Activated CD4-positive, alpha-beta T cell treated with anti-CD3 and anti-CD28 coated beads, Interleukin-2, Interleukin-6, amounts not matched to agents 100 ng/mL and 50 ng/mL, durations not matched to agents 16 hours and 8 hours (primary cell): ENCODE results near the gene DLEU7.

Experiments used
- DNase-seq: peaks from one replicate; pipeline ENCODE4 v3.0.0-alpha.2; 2020

The DLEU7 gene

DNA sequence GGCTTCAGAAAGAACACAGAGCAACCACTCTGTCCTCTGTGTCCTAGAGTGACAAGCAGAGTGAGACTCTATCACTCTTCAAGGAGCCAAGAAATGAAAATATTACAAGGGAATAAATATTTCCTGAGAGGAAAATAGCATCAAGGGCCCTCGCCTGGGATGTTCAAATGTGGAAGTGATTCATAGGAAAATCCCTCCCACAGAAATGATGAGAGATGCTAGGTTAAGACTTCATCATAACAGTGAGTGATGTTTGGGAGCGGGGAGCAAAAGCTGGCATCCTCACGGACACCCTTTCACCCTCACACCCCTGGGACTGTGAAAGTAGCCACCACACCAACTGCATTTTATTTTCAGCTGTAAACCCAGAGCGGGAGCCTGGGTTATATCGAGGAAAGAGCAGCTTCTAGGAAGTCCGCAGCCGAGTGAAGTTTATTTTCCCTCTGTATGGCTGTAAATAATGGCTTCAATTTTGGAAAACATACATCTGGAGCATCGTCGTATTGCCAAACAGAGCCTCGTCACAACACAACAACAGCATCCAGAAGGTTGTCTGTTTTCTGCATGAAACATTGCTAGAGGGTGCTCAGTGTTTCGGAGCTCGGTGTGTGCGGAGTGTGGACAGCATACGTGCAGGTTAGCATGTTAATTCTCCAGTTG lies 54.8 kb downstream of the DLEU7 start:
- no peak for DNase-seq

DNA sequence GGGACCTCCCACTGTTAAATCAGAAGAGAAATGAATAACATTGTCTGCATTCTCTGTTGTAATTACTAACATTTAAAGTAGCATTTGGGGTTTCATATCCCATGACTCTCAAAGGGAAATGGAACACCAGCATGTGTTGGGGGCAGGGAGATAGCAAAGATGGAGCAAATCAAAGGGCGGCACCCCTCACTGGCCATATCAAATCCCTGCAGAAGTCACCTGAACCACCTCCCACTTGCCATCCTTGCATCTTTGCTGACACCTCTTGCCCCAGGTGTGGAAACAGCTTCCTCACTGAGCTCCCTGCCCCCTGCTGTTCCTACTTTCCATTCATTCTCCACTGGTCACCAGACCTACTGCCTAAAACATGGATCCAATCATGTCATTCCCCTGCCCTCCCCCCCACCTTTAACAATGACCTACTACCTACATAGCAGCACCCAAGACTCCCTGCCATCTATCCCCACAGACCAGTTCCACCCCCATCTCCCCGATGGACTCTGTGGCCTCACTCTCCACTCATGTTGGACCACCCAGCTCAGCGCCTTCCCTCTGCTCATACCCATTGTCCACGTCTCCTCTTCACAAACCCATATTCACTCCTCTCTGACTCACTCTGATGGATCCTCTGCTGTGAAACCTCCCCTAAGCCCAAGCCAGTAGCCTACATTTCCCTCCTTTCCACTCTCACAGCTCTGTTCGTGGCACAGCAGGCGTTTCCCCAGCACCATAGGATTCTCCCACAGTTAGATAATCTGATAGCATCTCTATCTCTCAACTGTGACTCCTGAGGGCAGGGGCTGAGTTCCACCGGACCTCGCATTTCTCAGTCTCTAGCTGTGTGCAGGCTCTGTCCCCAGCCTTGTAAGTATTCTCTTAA lies 55.9 kb downstream of the DLEU7 start:
- no peak for DNase-seq

DNA sequence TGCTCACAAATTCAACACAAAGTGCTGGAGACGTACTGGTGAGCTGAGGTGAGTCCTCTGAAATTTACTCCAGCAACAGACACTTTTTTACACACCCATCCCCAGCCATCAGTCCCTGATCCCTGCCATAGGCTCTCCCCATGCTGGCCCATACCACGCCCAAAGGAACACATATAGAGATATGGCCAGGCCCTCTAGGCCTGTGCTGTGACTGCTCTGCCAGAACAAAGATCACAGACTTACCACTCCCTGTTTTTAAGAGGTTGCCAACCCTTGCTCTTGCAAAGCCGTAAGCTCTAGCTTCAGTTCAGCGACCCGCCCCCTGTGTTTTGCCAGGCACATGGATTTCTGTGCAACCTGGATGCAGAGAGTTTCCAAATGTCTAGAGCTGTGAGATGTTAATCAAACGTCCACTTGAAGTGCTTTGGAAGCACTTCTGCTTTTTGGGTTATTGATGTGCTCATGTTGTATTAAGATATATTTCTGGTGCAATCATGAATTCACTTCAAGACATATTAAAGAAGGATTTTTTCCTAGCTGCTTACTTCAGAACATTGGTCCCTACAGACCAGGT lies 59.7 kb downstream of the DLEU7 start:
- DNase-seq = no peak

DNA sequence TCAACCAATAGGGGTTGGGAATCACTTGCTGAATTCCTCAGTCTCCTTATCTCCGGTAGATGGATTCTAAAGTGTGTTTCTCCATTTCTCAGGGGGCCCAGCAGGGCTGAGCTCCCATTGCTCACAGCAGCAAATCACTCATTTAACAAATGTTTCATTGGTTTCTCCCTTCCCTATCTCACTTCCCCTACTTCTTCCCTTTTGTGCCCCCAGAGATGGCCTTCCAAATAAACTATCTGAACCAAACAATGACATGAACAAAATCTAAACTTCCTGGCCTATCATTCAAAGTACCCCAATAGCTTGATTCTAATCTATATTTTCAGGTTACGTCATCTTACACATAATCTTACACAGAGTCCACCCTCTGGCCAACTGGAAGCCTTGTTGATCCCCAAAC lies 60.4 kb downstream of the DLEU7 start:
- DNase-seq = no peak

DNA sequence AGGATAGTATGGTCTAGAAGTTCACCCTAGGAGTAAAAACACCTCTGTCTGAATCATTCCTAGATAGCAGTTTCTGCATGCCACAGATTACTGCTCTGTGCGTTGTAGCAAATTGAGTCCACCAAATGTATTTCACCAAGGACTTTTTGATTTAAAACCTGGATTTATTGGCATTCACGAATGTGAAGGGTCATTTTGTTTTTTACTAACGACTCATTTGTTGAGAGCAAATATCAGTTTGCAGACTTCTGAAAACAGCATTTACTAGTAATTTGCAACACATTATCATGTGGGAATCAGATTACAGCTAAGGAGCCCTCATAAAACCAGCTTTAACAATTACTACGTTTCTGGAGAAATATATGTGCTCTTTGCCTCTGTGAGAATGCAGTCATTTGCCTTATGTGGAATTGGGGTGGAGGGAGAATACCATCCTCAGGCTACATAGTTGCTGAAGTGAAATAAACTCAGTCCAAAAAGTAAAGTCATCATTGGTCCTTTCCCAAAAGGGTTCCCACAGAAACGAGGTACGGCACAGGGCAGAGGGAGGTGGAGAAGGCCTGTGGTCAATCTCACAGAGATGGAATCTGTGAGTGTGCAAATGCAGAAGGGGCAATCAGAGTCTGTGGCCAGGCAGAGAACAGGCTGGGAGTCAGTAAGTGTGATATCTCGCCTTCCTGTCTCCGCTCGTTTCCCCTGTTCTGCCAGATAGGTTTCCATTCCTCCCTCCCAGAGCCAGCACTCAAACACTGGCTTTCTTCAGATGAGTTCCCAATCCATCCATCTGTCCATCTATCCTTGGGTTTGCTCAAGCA lies 63.1 kb downstream of the DLEU7 start:
- DNase-seq = no peak

DNA sequence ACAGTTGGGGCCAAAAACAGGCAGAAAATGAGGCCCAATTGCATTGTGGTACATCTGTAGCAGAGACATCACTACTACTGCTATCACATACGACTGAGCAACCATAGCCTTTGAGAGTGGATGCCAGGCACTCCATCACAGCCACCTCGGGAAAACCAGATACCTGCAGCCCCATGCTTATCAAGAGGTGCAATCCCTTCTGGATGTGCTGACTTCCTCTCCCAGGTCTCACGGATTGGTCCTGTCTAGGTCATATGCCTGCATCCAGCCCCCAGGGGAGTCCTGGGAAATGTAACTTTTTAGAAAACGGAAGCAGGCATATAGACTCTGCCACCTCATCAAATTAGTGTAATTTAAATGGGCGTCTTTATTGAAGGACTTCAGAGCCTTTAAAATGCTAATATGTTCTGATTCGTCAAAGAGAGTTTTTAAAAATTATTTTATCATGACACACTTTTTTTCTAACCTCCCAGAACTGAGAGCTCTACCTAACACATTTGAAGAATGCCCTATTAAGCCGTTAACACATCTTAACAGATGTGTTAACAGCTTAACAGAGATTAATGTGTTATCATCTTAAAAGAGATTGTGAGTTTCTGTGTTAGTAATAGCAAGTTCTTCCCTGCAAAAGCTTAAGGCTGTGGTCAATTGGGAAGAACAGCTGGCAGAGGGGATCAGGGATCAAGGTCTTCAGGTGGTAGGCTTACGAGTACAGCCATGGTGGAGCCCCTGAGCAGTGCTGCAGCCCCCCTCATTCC lies 63.9 kb downstream of the DLEU7 start:
- DNase-seq = no peak
